ENCODE data around the gene GMPPB.
"Not testable (repeated sequence)": the region's sequence is repeated elsewhere in the genome, so short reads cannot be mapped to it uniquely, and the experiment has no call there.

Gene GMPPB

GRCh38 chr3:49704629-49705028, 19.1 kb downstream of the GMPPB start:
- Histone ChIP-seq H3K9me3 (ENCODE audit: control insufficient read depth, low read length) (no peaks in the 10 kb centered on the region), H3K27me3 (ENCODE audit: control insufficient read depth, insufficient read depth, low read length, poor library complexity, severe bottlenecking) (no peaks in the 10 kb centered on the region), H3K4me3 (ENCODE audit: insufficient read depth, low read depth, low read length) (no peak overlapping the region), H3K36me3 (ENCODE audit: control insufficient read depth, insufficient read depth, low read length) (peaks cover 8% of the 10 kb centered on the region), H3K27ac (ENCODE audit: insufficient read depth, low read depth, low read length, poor library complexity, severe bottlenecking) (no peak overlapping the region), H3K4me1 (ENCODE audit: control insufficient read depth, insufficient read depth, low read length) (peaks cover 6% of the 10 kb centered on the region)
- 93 to 96% methylated on average over 8 of the region's 8 CpGs for whole genome bisulfite sequencing, 2 experiments

GRCh38 chr3:49703956-49704355, 19.8 kb downstream of the GMPPB start:
- Histone ChIP-seq H3K27ac (ENCODE audit: insufficient read depth, low read depth, low read length, poor library complexity, severe bottlenecking) (no peak overlapping the region), H3K4me1 (ENCODE audit: control insufficient read depth, insufficient read depth, low read length) (peaks cover 6% of the 10 kb centered on the region), H3K27me3 (ENCODE audit: control insufficient read depth, insufficient read depth, low read length, poor library complexity, severe bottlenecking) (no peaks in the 10 kb centered on the region), H3K9me3 (ENCODE audit: control insufficient read depth, low read length) (no peaks in the 10 kb centered on the region), H3K4me3 (ENCODE audit: insufficient read depth, low read depth, low read length) (no peak overlapping the region), H3K36me3 (ENCODE audit: control insufficient read depth, insufficient read depth, low read length) (peaks cover 8% of the 10 kb centered on the region)
- WGBS, 2 experiments = 91 to 93% methylated on average over 7 of the region's 7 CpGs

DNA sequence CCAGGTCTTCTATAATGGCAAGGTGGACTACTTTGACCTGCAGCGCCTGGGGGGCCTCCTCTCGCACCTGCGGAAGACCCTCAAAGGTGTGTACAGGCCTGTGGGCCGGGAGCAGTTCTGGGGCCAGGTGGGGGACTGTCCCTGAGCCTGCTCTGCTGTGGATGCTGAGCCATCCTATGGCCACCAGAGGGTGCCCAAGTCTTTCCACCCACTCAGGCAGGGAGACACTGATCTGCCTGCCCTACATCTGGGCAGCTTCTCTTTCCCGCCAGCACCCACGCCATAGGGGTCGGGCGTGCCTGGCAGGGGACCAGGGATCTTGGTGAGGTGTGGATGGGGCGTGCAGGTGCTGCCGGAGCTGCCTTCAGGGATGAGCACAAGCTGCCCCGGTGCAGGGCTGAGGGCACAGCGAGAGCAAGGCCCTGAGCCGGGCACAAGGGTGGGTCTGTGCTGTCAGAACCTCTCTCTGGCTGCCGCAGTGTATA, 20.3 kb downstream of the GMPPB start:
- H3K36me3 ChIP-seq (ENCODE audit: control insufficient read depth, insufficient read depth, low read length) = peaks cover 8% of the 10 kb centered on the region
- H3K4me3 ChIP-seq (ENCODE audit: insufficient read depth, low read depth, low read length) = no peak overlapping the region
- 82% methylated on average over 14 of the region's 14 CpGs for WGBS, 2 experiments
- peaks cover 6% of the 10 kb centered on the region for H3K4me1 ChIP-seq (ENCODE audit: control insufficient read depth, insufficient read depth, low read length)
- H3K9me3 ChIP-seq (ENCODE audit: control insufficient read depth, low read length) = no peaks in the 10 kb centered on the region
- H3K27ac ChIP-seq (ENCODE audit: insufficient read depth, low read depth, low read length, poor library complexity, severe bottlenecking) = no peak overlapping the region
- H3K27me3 ChIP-seq (ENCODE audit: control insufficient read depth, insufficient read depth, low read length, poor library complexity, severe bottlenecking) = no peaks in the 10 kb centered on the region

GRCh38 chr3:49702672-49703071, 21.1 kb downstream of the GMPPB start:
- peaks cover 8% of the 10 kb centered on the region for H3K36me3 ChIP-seq (ENCODE audit: control insufficient read depth, insufficient read depth, low read length)
- H3K4me3 ChIP-seq (ENCODE audit: insufficient read depth, low read depth, low read length) = no peak overlapping the region
- 94 to 95% methylated on average over 11 of the region's 11 CpGs for WGBS, 2 experiments
- no peak overlapping the region for H3K27ac ChIP-seq (ENCODE audit: insufficient read depth, low read depth, low read length, poor library complexity, severe bottlenecking)
- no peaks in the 10 kb centered on the region for H3K27me3 ChIP-seq (ENCODE audit: control insufficient read depth, insufficient read depth, low read length, poor library complexity, severe bottlenecking)
- peaks cover 6% of the 10 kb centered on the region for H3K4me1 ChIP-seq (ENCODE audit: control insufficient read depth, insufficient read depth, low read length)
- no peaks in the 10 kb centered on the region for H3K9me3 ChIP-seq (ENCODE audit: control insufficient read depth, low read length)

DNA sequence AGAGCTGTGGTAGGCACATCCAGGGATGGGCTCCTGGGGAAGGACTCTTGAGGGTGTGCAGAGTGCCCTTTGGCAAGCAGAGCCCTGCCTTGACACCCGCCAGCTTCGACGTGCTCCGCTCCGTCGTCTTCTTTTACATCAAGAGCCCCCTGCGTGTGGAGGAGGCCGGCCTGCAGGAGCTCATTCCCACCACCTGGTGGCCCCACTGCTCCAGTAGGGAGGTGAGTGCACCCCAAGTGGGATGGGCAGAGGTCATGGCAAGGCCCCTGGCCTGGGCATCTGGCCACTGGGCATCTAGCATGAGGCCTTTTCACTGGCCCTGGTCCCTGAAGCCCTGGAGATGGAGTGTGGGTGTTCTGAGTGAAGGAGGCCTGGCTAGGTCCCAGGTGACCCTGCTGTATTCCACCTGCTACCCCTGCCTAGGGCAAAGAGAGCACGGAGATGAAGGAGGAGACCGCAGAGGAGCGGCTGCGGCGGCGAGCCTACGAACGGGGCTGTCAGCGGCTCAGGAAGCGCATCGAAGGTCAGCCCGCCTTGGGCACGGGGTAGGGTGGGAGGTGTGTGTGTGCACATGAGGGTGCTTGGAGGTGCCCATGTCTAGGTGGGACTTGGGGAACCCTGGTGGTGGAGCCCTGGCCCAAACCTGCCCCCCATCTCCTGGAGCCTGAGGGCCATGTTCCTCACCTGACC, 22.2 kb downstream of the GMPPB start:
- Histone ChIP-seq H3K4me3 (ENCODE audit: insufficient read depth, low read depth, low read length) (no peak overlapping the region), H3K9me3 (ENCODE audit: control insufficient read depth, low read length) (no peaks in the 10 kb centered on the region), H3K27me3 (ENCODE audit: control insufficient read depth, insufficient read depth, low read length, poor library complexity, severe bottlenecking) (no peaks in the 10 kb centered on the region), H3K27ac (ENCODE audit: insufficient read depth, low read depth, low read length, poor library complexity, severe bottlenecking) (no peak overlapping the region), H3K36me3 (ENCODE audit: control insufficient read depth, insufficient read depth, low read length) (peaks cover 8% of the 10 kb centered on the region), H3K4me1 (ENCODE audit: control insufficient read depth, insufficient read depth, low read length) (peaks cover 6% of the 10 kb centered on the region)
- 80 to 82% methylated on average over 21 of the region's 21 CpGs for WGBS, 2 experiments

GRCh38 chr3:49700453-49701128, 23.2 kb downstream of the GMPPB start:
- no peak overlapping the region for H3K27ac ChIP-seq (ENCODE audit: insufficient read depth, low read depth, low read length, poor library complexity, severe bottlenecking)

DNA sequence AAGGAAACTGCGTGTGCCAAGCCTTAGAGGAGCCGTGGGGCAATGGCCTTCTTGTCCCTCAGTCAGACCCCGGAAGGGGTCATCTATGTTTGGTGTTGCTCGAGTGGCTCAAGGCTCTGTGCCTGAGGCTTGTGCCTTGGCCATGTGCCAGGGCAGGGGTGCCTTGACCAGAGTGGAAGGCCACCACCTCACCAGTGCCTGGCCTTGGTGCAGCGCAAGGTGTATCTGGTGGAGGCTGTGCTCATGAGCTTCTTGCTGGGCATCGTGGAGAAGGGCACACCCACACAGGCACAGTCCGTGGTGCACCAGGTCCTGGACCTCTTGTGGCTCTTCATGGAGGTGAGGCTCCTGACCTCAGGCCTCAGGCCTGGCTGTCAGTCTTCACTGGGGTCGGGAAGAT, 23.7 kb downstream of the GMPPB start:
- H3K27me3 ChIP-seq (ENCODE audit: control insufficient read depth, insufficient read depth, low read length, poor library complexity, severe bottlenecking) = no peaks in the 10 kb centered on the region
- peaks cover 8% of the 10 kb centered on the region for H3K36me3 ChIP-seq (ENCODE audit: control insufficient read depth, insufficient read depth, low read length)
- H3K4me1 ChIP-seq (ENCODE audit: control insufficient read depth, insufficient read depth, low read length) = peaks cover 6% of the 10 kb centered on the region
- no peak overlapping the region for H3K27ac ChIP-seq (ENCODE audit: insufficient read depth, low read depth, low read length, poor library complexity, severe bottlenecking)
- 92 to 95% methylated on average over 8 of the region's 8 CpGs for WGBS, 2 experiments
- H3K9me3 ChIP-seq (ENCODE audit: control insufficient read depth, low read length) = no peaks in the 10 kb centered on the region
- H3K4me3 ChIP-seq (ENCODE audit: insufficient read depth, low read depth, low read length) = no peak overlapping the region

More at GRCh38 chr3:49700453-49701128, 23.2 kb downstream of the GMPPB start:
- Histone ChIP-seq H3K4me1 (ENCODE audit: control insufficient read depth, insufficient read depth, low read length) (peaks cover 6% of the 10 kb centered on the region), H3K27me3 (ENCODE audit: control insufficient read depth, insufficient read depth, low read length, poor library complexity, severe bottlenecking) (no peaks in the 10 kb centered on the region), H3K36me3 (ENCODE audit: control insufficient read depth, insufficient read depth, low read length) (peaks cover 8% of the 10 kb centered on the region), H3K9me3 (ENCODE audit: control insufficient read depth, low read length) (no peaks in the 10 kb centered on the region), H3K4me3 (ENCODE audit: insufficient read depth, low read depth, low read length) (no peak overlapping the region)
- 80 to 85% methylated on average over 13 of the region's 13 CpGs for WGBS, 2 experiments

DNA sequence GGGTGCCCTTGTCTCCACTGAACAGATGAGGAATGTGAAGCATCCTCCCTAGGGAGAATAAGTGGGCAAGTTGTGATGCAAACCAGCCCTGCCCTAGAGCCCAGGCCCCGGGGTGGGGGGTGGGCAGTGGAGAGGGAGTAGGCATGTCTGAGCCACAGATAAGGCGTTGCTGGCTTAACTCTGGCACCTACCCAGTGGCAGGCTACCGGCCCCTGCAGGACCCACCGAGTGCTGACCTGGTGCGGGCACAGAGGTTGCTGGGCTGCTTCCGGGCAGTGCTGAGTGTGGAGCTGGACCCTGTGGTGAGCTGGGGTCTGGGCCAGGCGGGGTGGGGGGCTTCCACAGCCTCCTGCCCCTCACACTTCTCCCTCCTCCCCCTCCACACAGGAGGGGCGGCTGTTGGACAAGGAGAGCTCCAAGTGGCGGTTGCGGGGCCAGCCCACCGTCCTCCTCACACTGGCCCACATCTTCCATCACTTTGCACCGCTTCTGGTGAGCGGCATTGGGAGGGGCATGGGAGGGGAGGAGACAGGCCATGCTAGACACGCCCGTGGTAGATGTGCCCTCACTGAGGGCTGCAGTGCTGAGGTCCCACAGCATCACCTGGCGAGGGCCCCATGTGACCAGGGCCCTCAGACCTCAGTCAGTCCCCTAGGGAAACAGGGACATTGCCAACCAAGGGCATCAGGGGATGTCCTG, 24.3 kb downstream of the GMPPB start:
- Histone ChIP-seq H3K27ac (ENCODE audit: insufficient read depth, low read depth, low read length, poor library complexity, severe bottlenecking) (no peak overlapping the region), H3K4me1 (ENCODE audit: control insufficient read depth, insufficient read depth, low read length) (peaks cover 6% of the 10 kb centered on the region), H3K27me3 (ENCODE audit: control insufficient read depth, insufficient read depth, low read length, poor library complexity, severe bottlenecking) (no peaks in the 10 kb centered on the region), H3K9me3 (ENCODE audit: control insufficient read depth, low read length) (no peaks in the 10 kb centered on the region), H3K4me3 (ENCODE audit: insufficient read depth, low read depth, low read length) (no peak overlapping the region), H3K36me3 (ENCODE audit: control insufficient read depth, insufficient read depth, low read length) (peaks cover 8% of the 10 kb centered on the region)
- WGBS, 2 experiments = 94 to 95% methylated on average over 16 of the region's 16 CpGs

GRCh38 chr3:49695350-49696015, 28.3 kb downstream of the GMPPB start:
- not testable (repeated sequence) for H3K36me3 ChIP-seq (ENCODE audit: control insufficient read depth, insufficient read depth, low read length); H3K4me3 ChIP-seq (ENCODE audit: insufficient read depth, low read depth, low read length); H3K27me3 ChIP-seq (ENCODE audit: control insufficient read depth, insufficient read depth, low read length, poor library complexity, severe bottlenecking); H3K4me1 ChIP-seq (ENCODE audit: control insufficient read depth, insufficient read depth, low read length); H3K9me3 ChIP-seq (ENCODE audit: control insufficient read depth, low read length); H3K27ac ChIP-seq (ENCODE audit: insufficient read depth, low read depth, low read length, poor library complexity, severe bottlenecking)
- WGBS, 2 experiments = 95 to 98% methylated on average over 3 to 4 of the region's 4 CpGs

Data from ectodermal cell (in vitro differentiated cells).